Measurements from ENCODE around the gene DTX1. TPM values are rescaled to one million over a fixed set of nuclear protein-coding genes. Genes with fewer than 3 reads are reported as not detected.

The DTX1 gene
- total RNA-seq, 2 donors from 2014 or later: 4.5 to 6.3 TPM

DNA sequence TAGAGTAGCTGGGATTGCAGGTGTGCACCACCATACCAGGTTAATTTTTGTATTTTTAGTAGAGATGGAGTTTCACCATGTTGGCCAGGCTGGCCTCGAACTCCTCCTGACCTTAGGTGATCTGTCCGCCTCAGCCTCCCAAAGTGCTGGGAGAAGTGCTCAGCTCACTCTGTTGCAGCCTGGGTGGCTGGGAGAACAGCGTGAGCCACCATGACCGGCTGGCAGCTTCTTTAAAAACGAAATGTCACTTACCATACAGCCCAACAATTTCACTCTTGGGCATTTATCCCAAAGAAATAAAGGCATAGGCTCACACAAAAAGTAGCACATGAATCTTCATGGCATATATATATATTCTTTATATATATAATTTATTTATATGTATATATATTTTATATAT, 88.3 kb downstream of the DTX1 start:
- DNase-seq (ENCODE audit: low spot score): no peak
- intact Hi-C loops (cut with DNase I): no loop called here

DNA sequence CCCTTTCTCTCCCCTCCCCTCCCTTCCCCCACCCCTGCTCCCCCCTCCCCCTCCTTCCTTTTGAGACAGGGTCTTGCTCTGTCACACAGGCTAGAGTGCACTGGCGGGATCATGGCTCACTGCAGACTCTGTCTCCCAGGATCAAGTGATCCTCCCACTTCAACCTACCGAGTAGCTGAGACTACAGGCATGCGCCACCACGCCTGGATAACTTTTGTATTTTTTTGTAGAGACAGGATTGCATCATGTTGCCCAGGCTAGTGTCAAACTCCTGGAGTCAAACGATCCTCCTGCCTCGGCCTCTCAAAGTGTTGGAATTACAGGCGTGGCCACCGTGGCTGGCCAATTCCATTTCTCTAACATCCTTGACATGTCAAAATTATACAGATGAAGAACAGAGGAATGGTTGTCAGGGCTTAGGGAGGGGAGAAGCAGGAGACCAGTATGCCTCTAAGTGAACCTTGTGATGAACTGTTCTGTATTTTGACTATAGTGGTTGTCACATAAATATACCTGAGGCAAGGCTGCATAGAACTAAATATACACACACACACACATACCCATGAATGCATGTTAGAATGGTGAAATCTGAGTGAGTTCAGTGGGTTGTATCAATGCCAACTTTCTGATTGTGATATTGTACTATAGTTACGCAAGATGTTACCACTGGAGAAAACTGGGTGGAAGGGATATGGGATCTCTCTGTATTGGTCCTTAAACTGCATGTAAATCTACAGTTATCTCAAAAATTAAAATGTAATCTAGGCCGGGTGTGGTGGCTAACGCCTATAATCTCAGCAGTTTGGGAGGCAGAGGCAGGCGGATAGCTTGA, 89.4 kb downstream of the DTX1 start:
- intact Hi-C loops (cut with DNase I): no loop called here
- no peak for DNase-seq (ENCODE audit: low spot score)

DNA sequence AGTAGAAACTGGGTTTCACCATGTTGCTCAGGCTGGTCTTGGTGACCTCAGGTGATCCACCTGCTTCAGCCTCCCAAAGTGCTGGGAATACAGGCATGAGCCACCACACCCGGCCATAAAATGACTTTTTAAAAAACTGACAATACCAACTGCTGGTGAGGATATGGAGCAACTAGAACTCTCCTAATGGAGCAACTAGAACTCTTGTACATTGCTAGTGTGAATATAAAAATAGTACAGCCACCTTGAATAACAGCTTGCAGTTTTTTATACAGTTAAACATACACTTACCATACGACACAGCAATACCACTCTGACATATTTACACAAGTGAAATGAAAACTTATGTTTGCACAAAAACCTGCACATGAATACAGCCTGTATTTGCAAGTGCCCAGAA, 90.5 kb downstream of the DTX1 start:
- intact Hi-C loops (cut with DNase I): no loop called here
- no peak for DNase-seq (ENCODE audit: low spot score)

Other genes with a start within 250 kb of the DTX1 start
- 10 to 100 TPM; 10.1 to 17.3 TPM for gene OAS1, start 149.8 kb upstream of the DTX1 start, total RNA-seq
- 10 to 100 TPM; 11.3 to 21.1 TPM for gene OAS3, start 118.3 kb upstream of the DTX1 start, total RNA-seq
- 10 to 100 TPM; 12.5 to 17.7 TPM for gene OAS2, start 78.2 kb upstream of the DTX1 start, total RNA-seq
- gene RASAL1, start 79.0 kb downstream of the DTX1 start, total RNA-seq: not detected
- gene CFAP73, start 93.0 kb downstream of the DTX1 start, total RNA-seq: not detected
- gene DDX54, start 128.7 kb downstream of the DTX1 start, total RNA-seq: 10 to 100 TPM; 37.0 to 47.6 TPM
- gene RITA1, start 129.0 kb downstream of the DTX1 start, total RNA-seq: 1 to 10 TPM; 6.6 to 9.7 TPM
- 10 to 100 TPM; 28.8 to 50.8 TPM for gene TPCN1, start 164.7 kb downstream of the DTX1 start, total RNA-seq